Epithelial cell of esophagus (primary cell): Measurements from ENCODE around the gene AFAP1L1.
A peak's percentile ranks its signal among the peaks of the same experiment; 100 is the strongest.

Experiments used
- DNase-seq: peaks from one replicate; pipeline ENCODE4 v3.0.0; 2010; ENCODE audit warnings: low read depth
- H3K4me3 ChIP-seq: 2 replicates; pipeline ENCODE4 v1.5.1; 2011; ENCODE audit warnings: mild to moderate bottlenecking, low read length, control low read depth
- CTCF ChIP-seq: IDR thresholded peaks from 2 replicates; pipeline ENCODE4 v1.5.1; 2011; ENCODE audit warnings: low read depth, mild to moderate bottlenecking, low read length, control low read depth, inconsistent platforms; ENCODE audit not compliant: insufficient read depth; ENCODE audit errors: missing control alignments

The AFAP1L1 gene

GRCh38 chr5:149247726-149248125, 23.9 kb upstream of the AFAP1L1 start:
- H3K4me3 ChIP-seq = no peak overlapping the region
- no peak for TF ChIP-seq CTCF
- no peak for DNase-seq

- DNase-seq = no peak
- TF ChIP-seq CTCF = no peak
- H3K4me3 ChIP-seq = no peak overlapping the region
These were observed 20.1 kb upstream of the AFAP1L1 start for GRCh38 chr5:149251546-149251945.

GRCh38 chr5:149254506-149254905, 17.2 kb upstream of the AFAP1L1 start:
- no peak overlapping the region for H3K4me3 ChIP-seq
- no peak for DNase-seq
- no peak for TF ChIP-seq CTCF

- no peak for TF ChIP-seq CTCF
- H3K4me3 ChIP-seq = no peak overlapping the region
- no peak for DNase-seq
These were observed 15.2 kb upstream of the AFAP1L1 start for GRCh38 chr5:149256451-149256850.

- H3K4me3 ChIP-seq = no peak overlapping the region
- no peak for TF ChIP-seq CTCF
- no peak for DNase-seq
These were observed 14.5 kb upstream of the AFAP1L1 start for GRCh38 chr5:149257131-149257530.

GRCh38 chr5:149257889-149258705, 13.6 kb upstream of the AFAP1L1 start:
- DNase-seq = peak; percentile 47
- no peak overlapping the region for H3K4me3 ChIP-seq
- TF ChIP-seq CTCF = no peak

- no peak overlapping the region for H3K4me3 ChIP-seq
- DNase-seq = peak; percentile 92
- TF ChIP-seq CTCF = no peak
These were observed 10.9 kb upstream of the AFAP1L1 start for GRCh38 chr5:149260761-149261160.
